ENCODE measurements around the gene ANKMY1.
"Not testable (repeated sequence)": the region's sequence is repeated elsewhere in the genome, so short reads cannot be mapped to it uniquely, and the experiment has no call there.

ANKMY1 gene

GRCh38 chr2:240498958-240499260 is 58.9 kb downstream of the ANKMY1 start:
- TF ChIP-seq CTCF (IDR thresholded peaks at IDR 0.05) = no peak
- Histone ChIP-seq H3K4me1 (no peaks in the 10 kb centered on the region), H3K27ac (no peak overlapping the region), H3K9me3 (no peaks in the 10 kb centered on the region), H3K36me3 (peaks cover 0 to 57% (median 45%) of the 10 kb centered on the region in 3 donors), H3K27me3 (no peaks in the 10 kb centered on the region), H3K4me3 (no peak overlapping the region)
- no peak for DNase-seq
- intact Hi-C loops (cut with DNase I; ENCODE audit: low total_unique reads) = no loop called here

GRCh38 chr2:240498171-240498957 is 59.4 kb downstream of the ANKMY1 start:
- TF ChIP-seq CTCF (IDR thresholded peaks at IDR 0.05) = no peak
- Histone ChIP-seq H3K9me3 (peaks cover 0 to 3% (median 0%) of the 10 kb centered on the region in 3 donors), H3K27me3 (no peaks in the 10 kb centered on the region), H3K27ac (no peak overlapping the region), H3K4me1 (no peaks in the 10 kb centered on the region), H3K4me3 (no peak overlapping the region), H3K36me3 (peaks cover 0 to 62% (median 48%) of the 10 kb centered on the region in 3 donors)
- intact Hi-C loops (cut with DNase I; ENCODE audit: low total_unique reads) = no loop called here
- no peak for DNase-seq

GRCh38 chr2:240497082-240497481 is 60.7 kb downstream of the ANKMY1 start:
- Histone ChIP-seq H3K36me3 (peaks cover 0 to 63% (median 44%) of the 10 kb centered on the region in 3 donors), H3K9me3 (peaks cover 0 to 12% (median 0%) of the 10 kb centered on the region in 3 donors)
- H3K4me1 ChIP-seq; DNase-seq; H3K27ac ChIP-seq; H3K27me3 ChIP-seq; intact Hi-C loops (cut with DNase I; ENCODE audit: low total_unique reads); H3K4me3 ChIP-seq: not testable (repeated sequence)

GRCh38 chr2:240494942-240495341 is 62.8 kb downstream of the ANKMY1 start:
- H3K4me3 ChIP-seq; DNase-seq; H3K27me3 ChIP-seq; H3K27ac ChIP-seq; H3K4me1 ChIP-seq; intact Hi-C loops (cut with DNase I; ENCODE audit: low total_unique reads): not testable (repeated sequence)
- Histone ChIP-seq H3K36me3 (peaks cover 0 to 49% (median 40%) of the 10 kb centered on the region in 3 donors), H3K9me3 (peaks cover 0 to 30% (median 0%) of the 10 kb centered on the region in 3 donors)
- TF ChIP-seq CTCF (IDR thresholded peaks at IDR 0.05) = peak; percentile 17 to 20

GRCh38 chr2:240494194-240494793 is 63.5 kb downstream of the ANKMY1 start:
- Histone ChIP-seq H3K27me3 (no peaks in the 10 kb centered on the region), H3K9me3 (peaks cover 0 to 36% (median 1%) of the 10 kb centered on the region in 3 donors), H3K36me3 (peaks cover 0 to 43% (median 34%) of the 10 kb centered on the region in 3 donors), H3K4me1 (no peaks in the 10 kb centered on the region), H3K4me3 (no peak overlapping the region), H3K27ac (no peak overlapping the region)
- intact Hi-C loops (cut with DNase I; ENCODE audit: low total_unique reads) = no loop called here
- no peak for DNase-seq
- no peak for TF ChIP-seq CTCF (IDR thresholded peaks at IDR 0.05)

- no peaks in the 10 kb centered on the region for H3K27me3 ChIP-seq
- TF ChIP-seq CTCF (IDR thresholded peaks at IDR 0.05) = no peak
- H3K36me3 ChIP-seq = peaks cover 0 to 16% (median 12%) of the 10 kb centered on the region in 3 donors
- intact Hi-C loops (cut with DNase I; ENCODE audit: low total_unique reads) = no loop called here
- peaks cover 0 to 58% (median 16%) of the 10 kb centered on the region in 3 donors for H3K9me3 ChIP-seq
- DNase-seq = no peak
- no peak overlapping the region for H3K27ac ChIP-seq
- no peaks in the 10 kb centered on the region for H3K4me1 ChIP-seq
- no peak overlapping the region for H3K4me3 ChIP-seq
These were observed 66.3 kb downstream of the ANKMY1 start for GRCh38 chr2:240491483-240491882.
